Right atrium auricular region (tissue), 2 donors: Measurements from ENCODE around the gene CDH26. TPM values are rescaled to one million over a fixed set of nuclear protein-coding genes. Genes with fewer than 3 reads are reported as not detected.

Experiments
- DNase-seq: peaks from one replicate; pipeline ENCODE4 v3.0.0-alpha.2; 2019; ENCODE audit warnings: low spot score
- H3K27ac ChIP-seq, 2 donors: fragments of 200-600 bp; sonication (generic); 1 replicate in 1 of 2; 2 replicates in 1 of 2; pipeline ENCODE4 v1.5.1; 2016 to 2019
- H3K27me3 ChIP-seq, 2 donors: fragments of 200-600 bp; sonication (generic); one replicate each; pipeline versions ENCODE4 v1.5.1 to v1.6.0; 2017 to 2019
- H3K36me3 ChIP-seq: fragments of 200-600 bp; sonication (generic); one replicate; pipeline ENCODE4 v1.5.1; 2016
- H3K4me1 ChIP-seq, 2 donors: fragments of 200-600 bp; sonication (generic); one replicate each; pipeline versions ENCODE4 v1.5.1 to v1.6.0; 2017 to 2019
- H3K4me3 ChIP-seq, 2 donors: fragments of 200-600 bp; sonication (generic); 1 replicate in 1 of 2; 2 replicates in 1 of 2; pipeline ENCODE4 v1.5.1; 2017 to 2019; ENCODE audit warnings: mild to moderate bottlenecking in 1 of 2, moderate library complexity in 1 of 2
- H3K9me3 ChIP-seq, 2 donors: fragments of 200-600 bp; sonication (generic); one replicate each; pipeline ENCODE4 v1.5.1; 2019
- CTCF ChIP-seq, 2 donors: fragments of 200-600 bp; sonication (generic); IDR thresholded peaks; one replicate each; pipeline ENCODE4 v1.5.1; 2019; ENCODE audit warnings: antibody characterized with exemption in 2 of 2
- total RNA-seq, 2 donors: library from RNA; depleted of rRNA; stranded (reverse); fragments of >200 nt; gene quantifications; one replicate each; pipeline ENCODE4 v1.1.0, GENCODE V29; 2016

The CDH26 gene
- total RNA-seq, 2 donors from 2014 or later: 0.43 to 1.3 TPM

- Histone ChIP-seq H3K4me3 (no peak overlapping the region), H3K27ac (no peak overlapping the region), H3K36me3 (no peaks in the 10 kb centered on the region), H3K9me3 (no peaks in the 10 kb centered on the region), H3K4me1 (no peaks in the 10 kb centered on the region), H3K27me3 (no peaks in the 10 kb centered on the region)
- TF ChIP-seq CTCF (IDR thresholded peaks at IDR 0.05): no peak
- no peak for DNase-seq
Measured at GRCh38 chr20:59961423-59961822, 3.2 kb downstream of the CDH26 start.

GRCh38 chr20:59962155-59962554, 3.9 kb downstream of the CDH26 start:
- no peaks in the 10 kb centered on the region for H3K27me3 ChIP-seq
- no peaks in the 10 kb centered on the region for H3K36me3 ChIP-seq
- no peak for DNase-seq
- H3K4me1 ChIP-seq: no peaks in the 10 kb centered on the region
- no peak overlapping the region for H3K4me3 ChIP-seq
- no peak for TF ChIP-seq CTCF (IDR thresholded peaks at IDR 0.05)
- H3K9me3 ChIP-seq: no peaks in the 10 kb centered on the region
- H3K27ac ChIP-seq: no peak overlapping the region

- Histone ChIP-seq H3K9me3 (no peaks in the 10 kb centered on the region), H3K4me3 (no peak overlapping the region), H3K27me3 (no peaks in the 10 kb centered on the region), H3K4me1 (no peaks in the 10 kb centered on the region), H3K36me3 (no peaks in the 10 kb centered on the region), H3K27ac (no peak overlapping the region)
- no peak for DNase-seq
- TF ChIP-seq CTCF (IDR thresholded peaks at IDR 0.05): no peak
Measured at GRCh38 chr20:59966428-59966827, 8.2 kb downstream of the CDH26 start.

- no peak for DNase-seq
- no peak overlapping the region for H3K4me3 ChIP-seq
- no peaks in the 10 kb centered on the region for H3K36me3 ChIP-seq
- H3K4me1 ChIP-seq: no peaks in the 10 kb centered on the region
- no peak for TF ChIP-seq CTCF (IDR thresholded peaks at IDR 0.05)
- H3K27ac ChIP-seq: no peak overlapping the region
- no peaks in the 10 kb centered on the region for H3K27me3 ChIP-seq
- H3K9me3 ChIP-seq: no peaks in the 10 kb centered on the region
Measured at GRCh38 chr20:59971428-59971827, 13.2 kb downstream of the CDH26 start.

GRCh38 chr20:59972037-59972801, 14.0 kb downstream of the CDH26 start:
- Histone ChIP-seq H3K9me3 (no peaks in the 10 kb centered on the region), H3K27ac (no peak overlapping the region), H3K36me3 (no peaks in the 10 kb centered on the region), H3K4me3 (no peak overlapping the region), H3K4me1 (no peaks in the 10 kb centered on the region), H3K27me3 (no peaks in the 10 kb centered on the region)
- no peak for TF ChIP-seq CTCF (IDR thresholded peaks at IDR 0.05)
- no peak for DNase-seq
